Activated naive CD8-positive, alpha-beta T cell treated with anti-CD3 and anti-CD28 coated beads, Interleukin-2, amount 10 ng/mL, durations not matched to agents 7 days and 5 days (primary cell): ENCODE measurements around the gene RAP1A. TPM values are rescaled to one million over a fixed set of nuclear protein-coding genes. Genes with fewer than 3 reads are reported as not detected.

Source experiments
- ATAC-seq: fragments of 150-1000 bp; cut with Tn5 transposase; one replicate; pipeline ENCODE4 v1.10.0; 2021; ENCODE audit warnings: low read depth, moderate library complexity
- POLR2A ChIA-PET: fragments of 350-600 bp; sonication (Branson Sonifier 250); formaldehyde crosslinking; loops from one replicate; lab custom pipeline; 2021; ENCODE audit warnings: antibody characterized with exemption; lab: Charles Lee
- DNase-seq: peaks from one replicate; pipeline ENCODE4 v3.0.0; 2021
- H3K27ac Mint-ChIP-seq: one replicate; pipeline ENCODE4 v1.8.0; 2022; ENCODE audit warnings: mild to moderate bottlenecking, mixed read lengths
- H3K27me3 Mint-ChIP-seq: one replicate; pipeline ENCODE4 v1.8.0; 2022; ENCODE audit warnings: mild to moderate bottlenecking, moderate library complexity, mixed read lengths
- H3K36me3 Mint-ChIP-seq: one replicate; pipeline ENCODE4 v1.8.0; 2021; ENCODE audit warnings: mild to moderate bottlenecking, mixed read lengths
- H3K4me1 Mint-ChIP-seq: one replicate; pipeline ENCODE4 v1.8.0; 2021; ENCODE audit warnings: mixed read lengths
- H3K4me3 Mint-ChIP-seq: one replicate; pipeline ENCODE4 v1.8.0; 2022; ENCODE audit warnings: mild to moderate bottlenecking, moderate library complexity, mixed read lengths
- H3K9me3 Mint-ChIP-seq: one replicate; pipeline ENCODE4 v1.8.0; 2021; ENCODE audit warnings: mixed read lengths
- total RNA-seq, 2 experiments: library from RNA; stranded (reverse); gene quantifications; one replicate each; pipeline ENCODE4 v1.2.3, GENCODE V29; 2021

Gene RAP1A
- total RNA-seq, 2 experiments from 2014 or later = 134 to 139 TPM

DNA sequence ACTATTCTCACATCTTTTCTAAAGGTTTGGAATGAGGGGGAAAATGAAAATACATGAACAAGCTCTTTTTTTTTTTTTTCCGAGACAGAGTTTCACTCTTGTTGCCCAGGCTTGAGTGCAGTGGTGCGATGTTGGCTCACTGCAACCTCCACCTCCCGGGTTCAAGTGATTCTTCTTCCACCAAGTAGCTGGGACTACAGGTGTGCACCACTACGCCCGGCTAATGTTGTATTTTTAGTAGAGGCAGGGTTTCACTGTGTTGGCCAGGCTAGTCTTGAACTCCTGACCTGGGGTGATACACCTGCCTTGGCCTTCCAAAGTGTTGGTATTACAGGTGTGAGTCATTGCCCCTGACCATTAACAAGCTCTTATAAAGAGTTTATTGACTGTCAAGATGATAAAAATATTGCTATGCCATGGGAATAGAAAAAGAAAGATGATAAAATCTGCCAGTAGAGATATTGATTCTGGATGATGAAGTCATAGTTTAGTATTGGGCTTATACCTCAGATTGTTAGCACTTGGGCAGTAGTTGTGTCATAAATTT, 83.0 kb downstream of the RAP1A start:
- H3K27ac Mint-ChIP-seq = no peak overlapping the region

GRCh38 chr1:111704240-111704639, 84.7 kb downstream of the RAP1A start:
- H3K27ac Mint-ChIP-seq = no peak overlapping the region
- DNase-seq (no peak), ATAC-seq (no peak)
- no peak overlapping the region for H3K4me3 Mint-ChIP-seq
- peaks cover 10% of the 10 kb centered on the region for H3K4me1 Mint-ChIP-seq
- POLR2A ChIA-PET = no interaction called here
- no peaks in the 10 kb centered on the region for H3K9me3 Mint-ChIP-seq
- peaks cover 43% of the 10 kb centered on the region for H3K36me3 Mint-ChIP-seq
- no peaks in the 10 kb centered on the region for H3K27me3 Mint-ChIP-seq

More for the DNA sequence above, 83.0 kb downstream of the RAP1A start:
- DNase-seq (no peak), ATAC-seq (no peak)
- Mint-ChIP-seq H3K4me1 (peaks cover 10% of the 10 kb centered on the region), H3K4me3 (no peak overlapping the region), H3K36me3 (peaks cover 46% of the 10 kb centered on the region), H3K27me3 (no peaks in the 10 kb centered on the region), H3K9me3 (no peaks in the 10 kb centered on the region)
- POLR2A ChIA-PET = no interaction called here

DNA sequence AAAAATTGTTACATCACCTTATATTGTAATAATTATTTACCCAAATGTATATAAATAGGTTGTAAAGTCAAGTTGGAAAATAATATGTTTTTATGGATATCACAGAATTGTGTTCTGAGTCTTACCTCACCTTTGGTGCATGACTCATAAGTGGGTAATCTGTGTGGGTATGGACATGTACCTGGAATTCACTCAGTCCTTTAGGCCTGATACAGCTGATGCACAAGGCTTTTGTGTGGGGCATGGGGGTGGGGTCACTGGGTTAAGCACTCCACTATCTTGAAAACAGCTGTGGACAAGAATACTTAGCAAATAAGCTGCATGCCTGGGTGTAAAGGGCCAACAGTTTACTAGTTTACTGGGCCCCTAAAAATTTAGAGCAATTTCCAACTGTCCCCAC, 85.2 kb downstream of the RAP1A start:
- Mint-ChIP-seq H3K4me3 (no peak overlapping the region), H3K4me1 (peaks cover 10% of the 10 kb centered on the region), H3K36me3 (peaks cover 39% of the 10 kb centered on the region), H3K27me3 (no peaks in the 10 kb centered on the region), H3K27ac (no peak overlapping the region), H3K9me3 (no peaks in the 10 kb centered on the region)
- ATAC-seq (peak; percentile 47), DNase-seq (no peak)
- POLR2A ChIA-PET = no interaction called here

DNA sequence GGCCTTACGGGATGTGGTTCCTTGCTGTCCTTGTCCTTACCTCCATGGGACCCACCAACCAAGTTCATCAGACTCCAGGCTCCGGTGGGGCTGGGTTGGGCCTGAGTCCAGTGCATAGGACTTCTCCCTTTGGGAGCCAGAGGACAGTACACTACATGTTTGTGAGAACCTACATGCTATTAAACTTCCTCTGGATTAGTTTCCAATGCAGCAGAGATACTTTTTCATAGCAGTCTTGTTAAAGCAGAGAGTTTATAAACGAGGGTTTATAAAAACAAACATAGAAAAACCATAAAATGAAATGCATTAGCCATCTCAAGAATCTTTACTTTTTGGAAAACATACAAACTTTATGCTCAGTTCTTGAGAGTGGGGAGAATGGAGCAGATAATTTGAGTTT, 86.3 kb downstream of the RAP1A start:
- H3K4me3 Mint-ChIP-seq = no peak overlapping the region

DNA sequence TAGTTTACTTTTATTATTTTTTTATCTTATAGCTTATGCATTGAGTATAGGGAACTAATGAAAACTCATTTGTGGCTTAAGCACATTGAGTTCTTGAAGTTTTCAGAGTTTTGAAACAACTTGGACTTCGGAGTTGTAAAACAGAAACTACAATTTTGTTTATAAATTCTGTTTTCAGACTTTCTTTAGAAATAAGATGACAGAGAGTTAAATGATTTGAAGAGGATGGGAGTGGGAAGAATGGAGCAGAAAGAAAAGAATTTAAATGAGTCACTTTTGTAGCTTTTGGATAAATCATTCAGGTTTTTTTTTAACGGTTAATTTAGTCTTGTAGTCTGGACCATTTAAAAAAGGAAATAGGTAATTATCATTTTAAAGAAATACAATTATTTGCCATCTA, 87.3 kb downstream of the RAP1A start:
- POLR2A ChIA-PET = no interaction called here
- ATAC-seq = no peak

More for the DNA sequence above, 86.3 kb downstream of the RAP1A start:
- POLR2A ChIA-PET = no interaction called here
- ATAC-seq (no peak), DNase-seq (no peak)
- peaks cover 9% of the 10 kb centered on the region for H3K4me1 Mint-ChIP-seq
- peaks cover 29% of the 10 kb centered on the region for H3K36me3 Mint-ChIP-seq
- H3K27me3 Mint-ChIP-seq = no peaks in the 10 kb centered on the region
- no peaks in the 10 kb centered on the region for H3K9me3 Mint-ChIP-seq
- H3K27ac Mint-ChIP-seq = no peak overlapping the region

GRCh38 chr1:111707906-111708305, 88.3 kb downstream of the RAP1A start:
- Mint-ChIP-seq H3K9me3 (no peaks in the 10 kb centered on the region), H3K4me3 (no peak overlapping the region), H3K27ac (peak overlapping the region; percentile 68), H3K4me1 (peaks cover 5% of the 10 kb centered on the region), H3K36me3 (peaks cover 16% of the 10 kb centered on the region), H3K27me3 (no peaks in the 10 kb centered on the region)
- POLR2A ChIA-PET = no interaction called here
- no peak for ATAC-seq
- DNase-seq = no peak

More for the DNA sequence above, 87.3 kb downstream of the RAP1A start:
- no peak for DNase-seq
- Mint-ChIP-seq H3K4me3 (no peak overlapping the region), H3K4me1 (peaks cover 7% of the 10 kb centered on the region), H3K27ac (peak overlapping the region; percentile 34), H3K27me3 (no peaks in the 10 kb centered on the region), H3K36me3 (peaks cover 21% of the 10 kb centered on the region), H3K9me3 (no peaks in the 10 kb centered on the region)

GRCh38 chr1:111709986-111710385, 90.4 kb downstream of the RAP1A start:
- Mint-ChIP-seq H3K4me1 (peaks cover 2% of the 10 kb centered on the region), H3K27me3 (no peaks in the 10 kb centered on the region), H3K27ac (no peak overlapping the region), H3K36me3 (peaks cover 8% of the 10 kb centered on the region), H3K4me3 (no peak overlapping the region), H3K9me3 (no peaks in the 10 kb centered on the region)
- no peak for DNase-seq
- POLR2A ChIA-PET = no interaction called here
- ATAC-seq = no peak

DNA sequence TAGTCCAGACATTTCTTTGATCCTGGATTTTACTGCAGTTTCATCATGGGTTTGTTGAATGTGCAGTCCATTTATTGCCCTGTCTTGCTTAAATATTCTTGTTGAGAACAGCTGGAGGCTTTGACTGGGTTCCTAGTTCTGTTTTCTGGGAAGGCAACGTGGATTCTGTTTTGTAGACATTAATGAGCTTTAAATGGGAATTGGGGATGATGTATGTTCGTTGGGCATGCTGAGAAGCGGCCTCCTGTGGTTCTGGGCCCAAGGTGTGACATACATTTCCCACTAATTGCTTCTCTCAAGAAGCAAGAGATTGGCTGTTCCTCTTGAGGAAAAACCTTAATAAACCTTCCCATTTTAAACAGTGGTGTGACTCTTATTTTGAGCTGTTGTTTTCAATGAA, 96.7 kb downstream of the RAP1A start:
- no peak overlapping the region for H3K27ac Mint-ChIP-seq
- DNase-seq (no peak), ATAC-seq (no peak)
- no peaks in the 10 kb centered on the region for H3K9me3 Mint-ChIP-seq
- no peaks in the 10 kb centered on the region for H3K27me3 Mint-ChIP-seq
- POLR2A ChIA-PET = no interaction called here
- H3K4me1 Mint-ChIP-seq = peaks cover 4% of the 10 kb centered on the region
- H3K4me3 Mint-ChIP-seq = no peak overlapping the region
- peaks cover 13% of the 10 kb centered on the region for H3K36me3 Mint-ChIP-seq

GRCh38 chr1:111717450-111717849, 97.9 kb downstream of the RAP1A start:
- no peaks in the 10 kb centered on the region for H3K9me3 Mint-ChIP-seq
- no peaks in the 10 kb centered on the region for H3K27me3 Mint-ChIP-seq
- peaks cover 4% of the 10 kb centered on the region for H3K4me1 Mint-ChIP-seq
- H3K27ac Mint-ChIP-seq = no peak overlapping the region
- H3K4me3 Mint-ChIP-seq = no peak overlapping the region
- no peak for ATAC-seq
- DNase-seq = no peak
- peaks cover 13% of the 10 kb centered on the region for H3K36me3 Mint-ChIP-seq
- POLR2A ChIA-PET = no interaction called here

DNA sequence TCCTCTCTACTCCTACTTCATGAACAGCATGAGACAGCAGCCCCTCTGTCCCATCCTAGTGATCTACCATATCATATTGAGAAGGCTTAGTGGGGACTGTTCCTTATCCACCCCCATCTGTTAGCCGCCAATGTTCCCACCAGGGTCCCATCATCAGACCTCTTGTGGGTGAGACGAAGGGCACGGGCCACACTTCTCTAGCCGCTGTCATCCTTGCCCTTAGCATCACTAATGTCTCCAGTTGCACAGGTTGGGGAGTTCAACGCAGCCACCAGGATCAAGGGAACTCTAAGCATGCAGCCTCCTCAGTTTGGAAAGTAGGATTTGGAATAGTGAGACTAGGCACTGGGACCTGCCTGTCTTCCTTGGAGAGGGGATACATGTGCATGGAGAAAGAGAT, 99.5 kb downstream of the RAP1A start:
- ATAC-seq = no peak
- POLR2A ChIA-PET = no interaction called here
- no peak overlapping the region for H3K4me3 Mint-ChIP-seq
- peaks cover 5% of the 10 kb centered on the region for H3K4me1 Mint-ChIP-seq
- DNase-seq = no peak
- no peaks in the 10 kb centered on the region for H3K27me3 Mint-ChIP-seq
- no peaks in the 10 kb centered on the region for H3K9me3 Mint-ChIP-seq
- no peak overlapping the region for H3K27ac Mint-ChIP-seq
- H3K36me3 Mint-ChIP-seq = peaks cover 13% of the 10 kb centered on the region

DNA sequence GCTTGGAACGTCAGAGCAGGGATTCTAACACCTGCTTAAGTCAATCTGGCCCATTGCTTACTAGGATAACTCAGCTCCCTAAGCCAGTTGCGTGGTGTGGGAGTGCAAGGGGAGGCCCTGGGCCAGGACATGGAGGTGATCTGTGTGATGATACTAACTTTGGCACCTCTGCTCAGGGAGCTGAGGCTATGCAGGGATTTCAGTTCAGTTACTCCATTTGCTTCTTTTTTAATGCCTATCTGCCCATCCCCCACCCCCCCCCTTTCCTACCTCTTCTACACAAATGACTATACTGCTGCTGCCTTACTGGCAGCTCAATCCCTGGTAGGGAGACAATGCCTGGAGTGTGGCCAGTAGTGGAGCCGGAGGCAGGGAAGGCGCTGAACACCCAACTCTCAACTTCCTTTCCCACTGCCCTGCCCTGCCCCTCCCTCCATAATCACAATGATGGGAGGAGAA, 100.1 kb downstream of the RAP1A start:
- DNase-seq (no peak), ATAC-seq (no peak)
- Mint-ChIP-seq H3K36me3 (peaks cover 13% of the 10 kb centered on the region), H3K4me1 (peaks cover 5% of the 10 kb centered on the region), H3K4me3 (no peak overlapping the region), H3K27me3 (no peaks in the 10 kb centered on the region), H3K27ac (no peak overlapping the region), H3K9me3 (no peaks in the 10 kb centered on the region)
- POLR2A ChIA-PET = no interaction called here

- Mint-ChIP-seq H3K9me3 (no peaks in the 10 kb centered on the region), H3K4me3 (no peak overlapping the region), H3K4me1 (peaks cover 5% of the 10 kb centered on the region), H3K27ac (no peak overlapping the region), H3K27me3 (no peaks in the 10 kb centered on the region), H3K36me3 (peaks cover 12% of the 10 kb centered on the region)
- ATAC-seq (no peak), DNase-seq (no peak)
- POLR2A ChIA-PET = no interaction called here
These were observed 100.8 kb downstream of the RAP1A start for GRCh38 chr1:111720274-111720976.

DNA sequence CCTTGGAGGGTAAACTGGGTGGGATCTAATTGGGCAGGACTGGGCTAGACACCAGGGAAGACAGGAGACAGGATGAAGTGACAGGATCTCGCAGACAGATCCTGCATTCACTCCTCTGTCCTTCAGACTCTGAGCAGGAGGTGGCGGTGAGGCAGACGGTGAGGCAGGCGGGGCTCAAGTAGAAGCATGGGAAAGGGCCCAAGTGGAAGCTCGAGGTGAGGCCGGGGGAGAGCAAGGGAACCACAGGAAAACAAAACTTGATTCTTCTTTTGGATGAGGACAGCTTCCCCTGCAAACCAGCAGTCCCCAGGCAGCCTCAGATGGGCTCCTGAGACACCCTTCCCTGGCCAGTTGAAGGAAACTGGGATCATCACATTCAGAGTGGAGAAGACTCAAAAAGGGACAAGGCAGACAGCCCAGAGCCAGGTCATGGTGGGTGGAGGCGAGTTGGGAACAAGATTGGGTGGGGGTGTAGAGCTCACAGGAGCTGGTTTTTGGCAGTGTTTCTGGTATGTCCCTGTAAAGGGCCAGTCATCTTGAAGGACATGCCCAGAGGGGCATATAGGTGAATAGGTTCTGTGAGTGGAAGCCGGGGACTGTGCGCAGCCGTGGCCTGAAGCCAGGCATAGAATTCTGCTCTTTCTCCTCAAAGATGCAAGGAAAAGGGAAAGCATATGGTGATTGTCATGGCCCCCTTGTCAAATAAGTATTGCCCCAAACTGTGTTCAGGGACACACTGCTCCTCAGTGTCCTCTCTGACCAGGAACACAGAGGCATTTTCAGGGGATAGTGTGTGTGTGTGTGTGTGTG, 101.6 kb downstream of the RAP1A start:
- H3K27me3 Mint-ChIP-seq = no peaks in the 10 kb centered on the region
- H3K36me3 Mint-ChIP-seq = peaks cover 12% of the 10 kb centered on the region
- ATAC-seq (no peak), DNase-seq (no peak)
- no peak overlapping the region for H3K27ac Mint-ChIP-seq
- POLR2A ChIA-PET = no interaction called here
- no peak overlapping the region for H3K4me3 Mint-ChIP-seq
- no peaks in the 10 kb centered on the region for H3K9me3 Mint-ChIP-seq
- H3K4me1 Mint-ChIP-seq = peaks cover 5% of the 10 kb centered on the region
